ENCODE data around the gene MRAP2. TPM values are rescaled to one million over a fixed set of nuclear protein-coding genes. Genes with fewer than 3 reads are reported as not detected.

MRAP2 gene
- total RNA-seq, 1 experiment from 2014 or later: 2.5 TPM

DNA sequence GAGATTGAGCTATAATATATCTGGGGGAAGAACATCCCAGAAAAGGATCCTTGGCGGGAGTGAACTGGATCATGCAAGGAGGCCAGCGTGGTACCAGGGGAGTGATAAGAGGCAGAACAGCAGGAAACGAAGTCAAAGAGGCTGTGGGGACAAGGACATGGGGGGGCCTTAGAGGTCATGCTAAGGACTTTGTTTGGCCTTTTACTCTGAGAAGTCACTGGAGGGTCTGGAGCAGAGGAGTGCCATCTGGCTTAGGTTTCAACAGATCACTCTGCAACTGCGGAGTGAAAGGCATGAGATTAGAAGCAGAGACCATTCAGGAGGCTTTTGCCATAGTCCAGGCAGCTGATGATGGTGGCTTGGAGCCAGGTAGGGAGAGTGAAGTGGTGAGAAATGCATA lies 24.3 kb downstream of the MRAP2 start:
- H3K27me3 ChIP-seq (ENCODE audit: control insufficient read depth, insufficient read depth, low read length): peaks cover 5% of the 10 kb centered on the region; the same call in 1 of the 2 replicates
- H3K27ac ChIP-seq (ENCODE audit: low read length): no peak overlapping the region
- POLR2A ChIA-PET: no interaction called here
- TF ChIP-seq TCF7L2 (IDR thresholded peaks at IDR 0.05; ENCODE audit: low read depth, low read length) (no peak), POLR2AphosphoS5 (IDR thresholded peaks at IDR 0.05; ENCODE audit: low read depth, low read length) (no peak), REST (IDR thresholded peaks at IDR 0.05; ENCODE audit: insufficient read depth in 1 of 2, low read depth in 2 of 2, low read length in 1 of 2) (no peak), SIN3A (IDR thresholded peaks at IDR 0.05; ENCODE audit: borderline replicate concordance, insufficient read depth, low read depth, low read length) (no peak), CTCF (IDR thresholded peaks at IDR 0.05) (no peak)
- intact Hi-C loops (cut with micrococcal nuclease; ENCODE audit: unreplicated experiment): no loop called here
- no peak for ATAC-seq
- no peaks in the 10 kb centered on the region for H3K9me3 ChIP-seq (ENCODE audit: control insufficient read depth, insufficient read depth, low read depth, low read length)
- H3K4me3 ChIP-seq (ENCODE audit: low read depth in 2 of 2, low read length in 2 of 2): no peak overlapping the region
- BruUV-seq (replicated peaks): no TSS peak
- CTCF ChIA-PET: no interaction called here
- in situ Hi-C loops (cut with HindIII; ENCODE audit: low pct_unique_long_range_greater_than_20kb, low sequenced_read_pairs): no loop called here
- H3K4me1 ChIP-seq (ENCODE audit: control insufficient read depth, insufficient read depth, low read length): no peaks in the 10 kb centered on the region
- DNase-seq (ENCODE audit: low read depth, low spot score): no peak
- H3K36me3 ChIP-seq (ENCODE audit: control insufficient read depth, insufficient read depth, low read length): no peaks in the 10 kb centered on the region

GRCh38 chr6:84059082-84059481 lies 25.5 kb downstream of the MRAP2 start:
- intact Hi-C loops (cut with micrococcal nuclease; ENCODE audit: unreplicated experiment): no loop called here
- no peak for DNase-seq (ENCODE audit: low read depth, low spot score)

More at GRCh38 chr6:84059082-84059481, 25.5 kb downstream of the MRAP2 start:
- no peak for ATAC-seq
- no peaks in the 10 kb centered on the region for H3K9me3 ChIP-seq (ENCODE audit: control insufficient read depth, insufficient read depth, low read depth, low read length)
- ChIA-PET POLR2A (no interaction called here), CTCF (no interaction called here)
- H3K4me1 ChIP-seq (ENCODE audit: control insufficient read depth, insufficient read depth, low read length): no peaks in the 10 kb centered on the region
- no peaks in the 10 kb centered on the region for H3K36me3 ChIP-seq (ENCODE audit: control insufficient read depth, insufficient read depth, low read length)
- TF ChIP-seq TCF7L2 (IDR thresholded peaks at IDR 0.05; ENCODE audit: low read depth, low read length) (no peak), POLR2AphosphoS5 (IDR thresholded peaks at IDR 0.05; ENCODE audit: low read depth, low read length) (no peak), REST (IDR thresholded peaks at IDR 0.05; ENCODE audit: insufficient read depth in 1 of 2, low read depth in 2 of 2, low read length in 1 of 2) (no peak), CTCF (IDR thresholded peaks at IDR 0.05) (no peak), SIN3A (IDR thresholded peaks at IDR 0.05; ENCODE audit: borderline replicate concordance, insufficient read depth, low read depth, low read length) (no peak)
- peaks cover 5% of the 10 kb centered on the region; the same call in 1 of the 2 replicates for H3K27me3 ChIP-seq (ENCODE audit: control insufficient read depth, insufficient read depth, low read length)
- BruUV-seq (replicated peaks): no TSS peak
- no peak overlapping the region for H3K4me3 ChIP-seq (ENCODE audit: low read depth in 2 of 2, low read length in 2 of 2)
- no peak overlapping the region for H3K27ac ChIP-seq (ENCODE audit: low read length)
- in situ Hi-C loops (cut with HindIII; ENCODE audit: low pct_unique_long_range_greater_than_20kb, low sequenced_read_pairs): no loop called here
